Posterior cingulate gyrus (tissue), 11 donors: ENCODE measurements around the gene GALR2.
"Not testable (repeated sequence)": the region's sequence is repeated elsewhere in the genome, so short reads cannot be mapped to it uniquely, and the experiment has no call there.

Experiments
- DNase-seq, 10 donors: peaks; one replicate each; pipeline versions ENCODE4 v3.0.0 to v3.0.0-alpha.2; 2020 to 2021; ENCODE audit warnings: mixed read lengths in 3 of 10
- intact Hi-C: fragments of 100-400 bp; cut with DNase I; formaldehyde crosslinking; loops from one replicate; pipeline ENCODE4 v1.15.1; 2023

GALR2 gene

DNA sequence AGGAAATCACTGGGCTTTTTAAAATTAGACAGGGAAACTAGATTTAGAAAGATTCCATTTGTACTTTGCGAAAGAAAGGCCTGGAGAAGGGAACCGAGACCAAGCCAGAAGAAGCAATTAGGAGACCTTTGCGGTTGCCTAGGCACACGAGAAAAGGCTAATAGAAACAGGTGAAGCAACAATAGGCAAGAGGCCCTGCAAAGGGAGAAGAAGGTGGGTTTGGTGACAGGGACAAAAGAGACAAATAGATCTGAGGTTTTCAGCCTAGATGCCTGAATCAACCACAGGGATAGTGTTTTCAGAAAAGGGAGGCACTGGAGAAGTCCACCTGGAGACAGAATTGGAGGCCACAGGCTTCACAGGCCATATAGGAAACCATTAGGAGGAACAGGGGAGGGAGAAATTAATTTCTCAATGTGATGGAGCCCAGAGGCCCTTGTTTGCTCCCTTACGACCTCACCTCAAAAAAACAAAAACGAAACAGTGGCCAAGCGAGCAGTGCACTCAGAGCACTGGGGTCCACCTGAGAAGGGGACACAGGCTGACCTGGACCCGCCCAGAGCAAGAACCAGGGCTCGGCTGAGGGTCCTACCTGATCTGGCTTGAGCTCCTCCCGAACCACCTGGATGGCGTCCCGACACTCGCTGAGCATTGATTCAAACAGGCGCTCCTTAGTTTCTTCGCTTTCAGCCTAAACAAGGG lies 24.6 kb upstream of the GALR2 start:
- no peak for DNase-seq
- intact Hi-C loops: no loop called here

DNA sequence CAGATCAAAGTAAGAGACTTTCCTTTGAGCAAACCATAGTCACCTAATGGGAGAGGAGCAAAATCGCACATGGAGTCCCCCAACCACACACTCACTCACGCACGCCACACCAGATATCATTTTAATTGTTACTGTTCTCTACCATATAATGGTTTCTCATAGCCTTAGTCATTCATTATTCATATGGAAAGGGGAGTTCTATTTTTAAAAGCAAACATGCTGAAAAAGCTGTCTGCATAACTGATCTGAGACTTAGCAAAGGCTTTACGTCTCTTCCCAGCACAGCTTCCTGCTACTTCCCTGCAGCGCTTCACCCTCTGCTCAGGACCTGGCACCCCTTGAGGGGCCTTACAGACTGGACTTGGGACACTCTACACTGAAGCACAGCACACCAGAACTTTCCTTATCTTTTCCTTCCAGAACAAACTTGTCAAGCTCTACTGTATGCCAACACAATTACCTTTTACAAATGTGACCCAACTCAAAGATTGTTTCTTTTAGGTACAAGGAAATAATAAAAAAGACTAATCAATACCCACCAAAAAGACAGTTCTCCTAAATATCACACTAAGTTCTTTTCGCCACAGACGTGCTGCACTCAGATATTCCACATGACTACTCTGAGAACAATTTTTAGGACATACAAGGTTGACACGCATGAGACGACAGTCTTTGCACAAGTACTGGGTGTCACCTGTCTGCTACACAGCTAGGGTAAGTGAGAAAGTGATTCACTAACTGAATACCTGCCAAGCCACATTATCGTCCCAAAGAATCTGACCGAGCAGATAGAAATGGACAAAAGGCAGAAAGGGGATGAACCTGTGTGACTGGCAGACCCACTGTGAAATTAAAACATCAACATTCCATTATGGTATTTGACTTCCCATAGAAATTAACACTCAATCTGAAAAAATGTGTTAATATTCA lies 23.8 kb upstream of the GALR2 start:
- intact Hi-C loops: no loop called here

GRCh38 chr17:76051561-76051960 lies 23.0 kb upstream of the GALR2 start:
- DNase-seq: no peak
- intact Hi-C loops: no loop called here

More for the DNA sequence above, 23.8 kb upstream of the GALR2 start:
- no peak for DNase-seq

- DNase-seq: no peak
- intact Hi-C loops: no loop called here
Observed at GRCh38 chr17:76053246-76054111, 21.1 kb upstream of the GALR2 start.

DNA sequence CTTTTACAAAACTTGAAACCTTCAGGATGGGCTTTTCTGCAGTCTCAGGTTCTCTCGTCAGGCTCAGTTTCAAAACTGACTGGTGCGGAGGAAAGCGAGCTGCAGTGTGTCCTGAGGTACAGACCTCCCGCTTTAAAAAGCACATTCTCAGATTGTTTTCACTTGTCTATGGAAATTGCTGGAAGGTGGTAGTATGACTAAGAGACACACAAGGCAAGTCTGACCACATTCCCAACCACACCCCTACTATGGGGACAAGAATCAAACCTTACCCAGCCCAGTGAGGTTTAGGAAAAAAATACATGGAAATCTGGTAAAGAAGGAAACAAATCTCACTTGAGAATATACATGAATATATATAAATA lies 20.5 kb upstream of the GALR2 start:
- DNase-seq: no peak
- intact Hi-C loops: no loop called here

DNA sequence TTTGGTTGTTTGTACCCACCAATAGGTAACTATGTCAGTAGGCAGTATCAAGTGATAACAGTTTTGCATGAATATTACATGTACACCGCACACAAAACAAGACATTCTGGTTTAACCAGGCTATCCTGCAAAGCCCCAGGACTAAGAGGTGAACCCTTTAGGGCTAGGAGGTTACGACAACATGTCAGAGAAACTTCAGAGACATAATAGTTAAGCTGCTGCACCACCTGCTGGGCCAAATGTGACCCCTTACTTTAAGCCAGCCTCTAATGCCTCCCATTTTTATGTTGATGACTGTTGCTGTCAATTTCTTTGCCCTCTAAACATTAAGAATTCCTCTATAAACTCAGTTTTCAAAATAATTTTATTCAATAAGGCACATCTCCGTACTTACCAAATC lies 17.7 kb upstream of the GALR2 start:
- DNase-seq: no peak
- intact Hi-C loops: no loop called here

DNA sequence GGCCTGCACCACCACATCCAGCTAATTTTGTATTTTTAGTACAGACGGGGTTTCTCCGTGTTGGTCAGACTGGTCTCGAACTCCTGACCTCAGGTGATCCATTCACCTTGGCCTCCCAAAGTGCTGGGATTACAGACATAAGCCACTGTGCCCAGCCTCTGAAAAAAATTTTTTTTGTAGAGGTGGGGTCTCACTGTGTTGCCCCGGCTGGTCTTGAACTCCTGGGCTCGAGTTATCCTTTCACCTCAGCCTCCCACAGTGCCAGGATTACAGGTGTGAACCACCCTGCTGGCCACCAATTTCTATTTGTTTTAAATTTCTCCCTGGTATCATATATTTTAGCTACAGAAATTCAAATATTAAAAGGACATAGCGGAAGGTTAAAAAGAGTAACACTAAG lies 16.3 kb upstream of the GALR2 start:
- intact Hi-C loops, DNase-seq: not testable (repeated sequence)

DNA sequence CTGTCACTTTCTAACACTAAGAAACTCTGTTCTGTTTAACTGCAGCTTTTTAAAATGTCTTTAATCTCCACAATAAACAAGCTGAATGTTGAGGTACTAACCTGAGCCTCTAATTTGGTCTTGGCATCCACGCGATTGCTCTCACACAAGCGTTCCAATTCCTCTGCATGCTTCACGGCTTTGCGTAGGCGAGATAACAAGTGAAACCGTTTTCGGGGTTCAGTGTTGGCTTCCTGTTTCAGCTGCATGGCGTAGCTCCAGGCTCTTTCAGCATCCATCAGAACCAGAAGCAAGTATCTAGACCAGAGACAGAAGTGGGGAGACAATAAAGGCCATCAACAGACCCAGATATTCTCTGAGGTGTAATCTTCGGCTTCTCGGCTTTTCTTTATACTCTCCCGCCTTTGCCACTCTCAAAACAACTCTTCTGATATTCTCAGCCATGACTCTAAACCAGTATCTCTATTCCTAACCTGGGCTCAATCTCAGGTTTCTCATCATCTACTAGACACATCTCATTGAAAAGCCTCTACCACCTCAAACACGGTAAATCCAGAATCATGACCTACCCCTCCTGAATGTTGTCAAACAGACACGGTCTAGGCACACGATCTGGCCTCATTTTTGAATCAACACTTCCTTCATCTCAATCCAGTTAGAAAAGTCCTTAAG lies 10.6 kb upstream of the GALR2 start:
- peak in 4 of 10 donors; percentile 23 to 88 (median 40) for DNase-seq
- intact Hi-C loops: no loop called here

- DNase-seq: no peak
- intact Hi-C loops: no loop called here
Observed at GRCh38 chr17:76065775-76066174, 8.8 kb upstream of the GALR2 start.

DNA sequence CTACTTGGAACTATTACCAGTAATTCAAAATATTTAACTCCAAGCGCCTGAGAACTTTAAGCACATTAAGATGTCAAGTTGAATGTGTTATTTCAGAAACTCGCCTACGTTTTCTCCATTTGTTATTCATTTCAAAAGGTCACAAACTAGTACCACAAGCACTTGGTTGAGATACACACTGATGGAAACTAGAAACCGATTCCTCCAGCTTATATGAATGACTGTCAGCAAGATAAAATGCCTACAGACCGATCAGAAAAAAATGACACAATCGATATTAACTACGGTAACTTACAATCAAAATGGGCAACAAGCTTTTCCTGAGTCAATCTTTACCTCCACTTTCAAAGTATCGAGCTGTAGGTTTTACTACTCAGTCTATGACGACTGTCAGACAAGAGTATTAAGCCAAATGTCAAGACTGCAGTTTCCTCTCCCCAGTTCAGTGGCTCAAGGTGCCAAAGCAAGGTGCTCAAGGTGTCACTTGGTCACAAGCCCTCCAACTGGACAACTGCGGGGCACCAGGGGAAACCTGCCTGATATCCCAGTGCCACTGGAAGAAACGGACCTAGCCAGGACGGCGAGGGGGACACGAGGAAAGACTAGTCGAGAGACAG lies 2.9 kb upstream of the GALR2 start:
- intact Hi-C loops: loop anchor here (1.0 kb wide), 1 partner anchor 283 kb away; no protein-coding TSS in a partner anchor
- peak in 1 of 10 donors; percentile 81 for DNase-seq

DNA sequence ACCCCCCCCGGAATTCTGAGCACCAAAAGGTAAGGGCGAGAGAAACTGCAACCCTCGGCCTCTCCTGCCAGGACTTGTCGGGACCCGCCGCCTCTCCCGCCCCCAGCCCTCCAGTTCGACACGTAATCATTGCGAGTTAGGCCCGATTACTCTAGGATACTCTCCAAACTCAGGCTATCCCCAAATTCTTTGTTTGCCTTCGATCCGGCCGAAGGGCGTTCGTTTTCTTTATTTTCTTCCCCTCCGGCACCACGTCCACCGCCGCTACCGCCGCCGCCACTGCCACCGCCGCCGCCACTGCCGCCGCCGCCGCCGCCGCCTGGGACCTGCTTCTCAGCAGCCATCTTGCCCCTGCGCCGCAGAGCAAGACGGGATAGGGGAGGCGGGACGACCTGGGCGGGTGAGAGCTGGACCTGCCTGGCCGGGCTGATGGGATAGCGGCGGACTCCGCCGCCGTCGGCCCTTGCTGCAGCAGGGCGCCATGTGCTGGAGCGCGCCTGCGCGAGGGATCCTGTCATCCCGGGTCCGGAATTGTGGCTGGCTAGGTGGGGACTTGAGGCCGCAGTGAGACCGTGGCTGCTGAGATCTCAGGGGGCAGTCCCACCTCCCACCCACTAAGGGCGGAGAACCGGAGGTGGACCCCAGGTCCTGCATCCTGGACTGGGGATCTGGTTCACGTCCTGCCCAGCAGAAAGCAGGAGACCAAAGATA lies 2.3 kb upstream of the GALR2 start, which contains the start of gene SRP68:
Gene SRP68 (minus strand): TSS at position 370 of the 711 bp plus-strand sequence. CDS start 26 bp downstream, at position 344.
- peak; percentile 95 to 100 (median 97) for DNase-seq
- intact Hi-C loops: loop anchor here (1.0 kb wide), 1 partner anchor 282 kb away; no protein-coding TSS in a partner anchor

DNA sequence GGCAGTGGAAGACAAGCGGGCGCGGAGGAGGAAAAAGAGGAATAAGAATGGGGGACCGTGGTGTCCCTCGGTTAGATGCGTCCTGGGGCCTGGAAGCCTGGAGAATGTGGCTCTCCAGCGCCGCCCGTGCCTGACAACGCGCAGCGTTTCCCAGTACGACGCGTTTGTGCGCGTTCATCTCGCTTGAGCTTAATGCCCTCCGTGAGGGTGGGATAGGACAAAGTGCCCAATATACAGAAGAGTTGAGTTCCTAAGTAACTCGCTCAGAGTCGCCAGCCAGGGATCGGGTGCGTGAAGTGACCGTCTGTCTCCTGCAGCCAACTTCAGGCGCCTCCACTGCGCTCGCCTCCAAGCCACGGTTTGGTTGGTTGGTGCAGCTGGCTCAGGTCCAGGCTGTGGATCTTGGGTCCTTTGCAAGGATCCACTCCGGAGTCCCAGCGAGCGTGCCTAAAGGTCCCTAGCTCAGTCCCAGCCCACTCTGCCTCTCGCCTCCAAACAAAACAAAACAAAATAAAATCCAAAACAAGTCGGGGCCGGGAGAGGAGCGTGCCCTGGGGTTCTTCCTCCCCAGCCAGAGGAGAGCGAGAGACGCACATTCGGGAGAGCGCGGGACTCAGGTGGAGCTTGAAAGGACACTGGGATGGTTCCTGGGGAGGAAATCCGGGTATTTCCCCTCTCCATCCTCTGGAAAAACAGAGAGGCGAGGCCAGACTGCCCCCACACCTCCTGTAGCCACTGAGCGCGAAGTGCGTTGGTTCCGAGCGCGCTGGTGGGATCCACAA lies 974 bp downstream of the GALR2 start:
- intact Hi-C loops: no loop called here

DNA sequence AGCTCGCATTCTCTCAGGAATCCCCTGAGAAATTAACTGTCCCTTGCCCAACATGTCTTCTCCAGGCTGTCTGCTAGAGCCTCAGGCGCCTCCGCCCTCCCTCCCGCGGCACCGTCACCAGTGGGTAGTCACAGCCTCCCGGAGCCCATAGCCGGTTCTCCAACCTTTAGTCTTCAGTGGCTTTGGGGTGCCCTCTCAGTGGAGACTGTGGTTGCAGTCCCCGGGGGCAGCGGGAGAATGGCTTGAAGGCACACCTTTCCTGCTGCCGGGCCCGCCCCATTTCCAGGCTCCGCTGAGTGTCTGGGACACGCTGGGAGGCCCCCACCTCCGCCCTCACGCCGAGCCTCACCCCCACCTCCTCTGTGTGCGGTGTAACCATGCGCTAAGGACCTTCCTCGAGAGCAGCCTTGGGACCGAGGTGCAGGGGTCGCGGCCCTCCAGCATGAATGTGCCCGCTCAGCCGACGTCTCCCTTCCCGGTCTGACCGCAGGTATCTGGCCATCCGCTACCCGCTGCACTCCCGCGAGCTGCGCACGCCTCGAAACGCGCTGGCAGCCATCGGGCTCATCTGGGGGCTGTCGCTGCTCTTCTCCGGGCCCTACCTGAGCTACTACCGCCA lies 1.7 kb downstream of the GALR2 start:
- intact Hi-C loops: no loop called here
- DNase-seq: peak in 1 of 10 donors; percentile 69

More for the DNA sequence above, 974 bp downstream of the GALR2 start:
- peak in 2 of 10 donors; percentile 61 to 77 for DNase-seq

DNA sequence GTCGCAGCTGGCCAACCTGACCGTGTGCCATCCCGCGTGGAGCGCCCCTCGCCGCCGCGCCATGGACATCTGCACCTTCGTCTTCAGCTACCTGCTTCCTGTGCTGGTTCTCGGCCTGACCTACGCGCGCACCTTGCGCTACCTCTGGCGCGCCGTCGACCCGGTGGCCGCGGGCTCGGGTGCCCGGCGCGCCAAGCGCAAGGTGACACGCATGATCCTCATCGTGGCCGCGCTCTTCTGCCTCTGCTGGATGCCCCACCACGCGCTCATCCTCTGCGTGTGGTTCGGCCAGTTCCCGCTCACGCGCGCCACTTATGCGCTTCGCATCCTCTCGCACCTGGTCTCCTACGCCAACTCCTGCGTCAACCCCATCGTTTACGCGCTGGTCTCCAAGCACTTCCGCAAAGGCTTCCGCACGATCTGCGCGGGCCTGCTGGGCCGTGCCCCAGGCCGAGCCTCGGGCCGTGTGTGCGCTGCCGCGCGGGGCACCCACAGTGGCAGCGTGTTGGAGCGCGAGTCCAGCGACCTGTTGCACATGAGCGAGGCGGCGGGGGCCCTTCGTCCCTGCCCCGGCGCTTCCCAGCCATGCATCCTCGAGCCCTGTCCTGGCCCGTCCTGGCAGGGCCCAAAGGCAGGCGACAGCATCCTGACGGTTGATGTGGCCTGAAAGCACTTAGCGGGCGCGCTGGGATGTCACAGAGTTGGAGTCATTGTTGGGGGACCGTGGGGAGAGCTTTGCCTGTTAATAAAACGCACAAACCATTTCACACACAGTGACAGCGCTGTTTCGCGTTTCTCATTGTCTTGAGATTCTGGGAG lies 2.4 kb downstream of the GALR2 start:
- DNase-seq: peak in 2 of 10 donors; percentile 69 to 76
- intact Hi-C loops: no loop called here

GRCh38 chr17:76077584-76078110 lies 3.1 kb downstream of the GALR2 start:
- DNase-seq: peak in 1 of 10 donors; percentile 44
- intact Hi-C loops: no loop called here

DNA sequence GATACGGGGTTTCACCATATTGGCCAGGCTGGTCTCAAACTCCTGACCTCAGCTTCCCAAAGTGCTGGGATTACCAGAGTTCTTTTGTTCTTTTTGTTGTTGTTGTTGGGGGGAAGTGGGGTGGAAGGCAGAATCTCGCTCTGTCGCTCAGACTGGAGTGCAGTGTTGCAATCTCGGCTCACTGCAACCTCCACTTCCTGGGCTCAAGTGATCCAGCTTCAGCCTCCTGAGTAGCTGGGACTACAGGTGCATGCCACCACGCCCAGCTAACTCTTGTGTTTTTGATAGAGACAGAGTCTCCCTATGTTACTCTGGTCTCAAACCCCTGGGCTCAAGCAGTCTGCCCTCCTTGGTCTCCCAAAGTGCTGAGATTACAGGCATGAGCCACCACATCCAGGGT lies 3.8 kb downstream of the GALR2 start:
- DNase-seq, intact Hi-C loops: not testable (repeated sequence)
